ENCODE results near the gene FAT3. TPM values are rescaled to one million over a fixed set of nuclear protein-coding genes. Genes with fewer than 3 reads are reported as not detected.

FAT3 gene
- total RNA-seq, 4 donors from 2014 or later: 0.11 to 2.0 (median 0.18) TPM

DNA sequence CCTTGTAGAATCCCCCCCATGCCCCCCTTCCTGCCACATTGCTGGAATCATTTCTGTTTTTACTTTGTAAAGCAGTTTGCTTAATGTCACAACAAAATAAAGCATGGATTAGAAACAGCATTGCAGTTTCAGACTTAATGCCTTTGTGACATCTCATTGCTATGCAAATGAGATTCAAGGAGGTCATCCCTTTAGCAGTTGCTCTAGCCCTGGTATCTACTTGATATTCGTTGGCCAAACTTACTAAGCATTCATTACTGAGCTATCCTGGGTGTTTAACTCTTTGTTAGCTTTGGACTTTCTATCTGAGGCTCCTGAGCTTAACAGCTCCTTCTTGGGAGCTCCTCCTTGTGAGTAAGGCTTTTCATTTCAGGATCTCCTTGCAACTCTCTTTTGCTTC lies 16.3 kb downstream of the FAT3 start:
- Histone ChIP-seq H3K9me3 (no peaks in the 10 kb centered on the region), H3K27ac (no peak overlapping the region), H3K4me3 (replicated peaks in 1 of 3) (no peak overlapping the region), H3K4me1 (no peaks in the 10 kb centered on the region), H3K36me3 (no peaks in the 10 kb centered on the region), H3K27me3 (no peaks in the 10 kb centered on the region)
- intact Hi-C loops (cut with DNase I): no loop called here
- TF ChIP-seq CTCF (IDR thresholded peaks at IDR 0.05) (no peak), POLR2A (IDR thresholded peaks at IDR 0.05) (no peak)
- no peak for DNase-seq
- WGBS, 2 donors: 15 to 26% methylated on average over 1 of the region's 1 CpG

DNA sequence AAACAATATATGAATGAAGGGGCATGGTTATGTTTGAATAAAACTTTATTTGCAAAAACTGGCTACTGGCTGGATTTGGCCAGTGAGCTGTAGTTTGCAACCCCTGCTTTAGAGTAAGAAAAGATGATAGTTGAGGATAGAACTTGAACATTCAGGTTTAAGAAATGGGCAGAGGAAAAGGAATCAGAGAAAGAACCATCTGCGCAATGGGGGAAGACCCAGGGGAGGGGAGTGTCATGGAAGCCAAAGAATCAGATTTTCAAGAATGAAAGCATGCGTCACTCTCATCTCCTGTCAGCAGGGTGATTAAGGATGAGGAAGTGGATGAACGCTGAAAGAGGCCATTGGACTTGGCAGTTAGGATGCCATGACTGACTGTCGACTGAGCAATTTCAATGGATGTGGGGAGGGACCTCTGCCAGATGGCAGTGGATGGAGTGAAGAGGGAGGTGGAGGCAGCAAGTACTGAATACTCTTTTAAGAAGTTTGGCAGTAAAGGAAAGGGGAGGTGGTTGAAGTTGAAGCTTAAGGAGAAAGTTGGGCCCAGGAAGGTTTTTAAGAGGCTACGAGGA lies 21.2 kb downstream of the FAT3 start:
- TF ChIP-seq POLR2A (IDR thresholded peaks at IDR 0.05) (no peak), CTCF (IDR thresholded peaks at IDR 0.05) (no peak)
- no peaks in the 10 kb centered on the region for H3K36me3 ChIP-seq
- H3K4me1 ChIP-seq: no peaks in the 10 kb centered on the region
- no peak for DNase-seq
- H3K27ac ChIP-seq: no peak overlapping the region
- WGBS, 2 donors: 86 to 91% methylated on average over 5 of the region's 5 CpGs
- no peak overlapping the region for H3K4me3 ChIP-seq (replicated peaks in 1 of 3)
- H3K9me3 ChIP-seq: no peaks in the 10 kb centered on the region
- no peaks in the 10 kb centered on the region for H3K27me3 ChIP-seq
- intact Hi-C loops (cut with DNase I): no loop called here

- Histone ChIP-seq H3K4me1 (no peaks in the 10 kb centered on the region), H3K27ac (no peak overlapping the region), H3K36me3 (no peaks in the 10 kb centered on the region), H3K9me3 (no peaks in the 10 kb centered on the region), H3K27me3 (no peaks in the 10 kb centered on the region), H3K4me3 (replicated peaks in 1 of 3) (no peak overlapping the region)
- DNase-seq: no peak
- TF ChIP-seq POLR2A (IDR thresholded peaks at IDR 0.05) (no peak), CTCF (IDR thresholded peaks at IDR 0.05) (no peak)
- intact Hi-C loops (cut with DNase I): no loop called here
Measured at GRCh38 chr11:92246630-92247029, 22.0 kb downstream of the FAT3 start.

GRCh38 chr11:92249156-92249753 lies 24.6 kb downstream of the FAT3 start:
- H3K27ac ChIP-seq: no peak overlapping the region
- TF ChIP-seq CTCF (IDR thresholded peaks at IDR 0.05): no peak
- TF ChIP-seq POLR2A (IDR thresholded peaks at IDR 0.05): no peak
- intact Hi-C loops (cut with DNase I): no loop called here
- 70 to 72% methylated on average over 7 of the region's 7 CpGs for WGBS, 2 donors
- no peaks in the 10 kb centered on the region for H3K4me1 ChIP-seq
- H3K36me3 ChIP-seq: no peaks in the 10 kb centered on the region
- DNase-seq: no peak
- no peak overlapping the region for H3K4me3 ChIP-seq (replicated peaks in 1 of 3)
- H3K9me3 ChIP-seq: no peaks in the 10 kb centered on the region
- no peaks in the 10 kb centered on the region for H3K27me3 ChIP-seq

GRCh38 chr11:92251980-92252379 lies 27.4 kb downstream of the FAT3 start:
- intact Hi-C loops (cut with DNase I): no loop called here
- H3K36me3 ChIP-seq: no peaks in the 10 kb centered on the region
- no peak for DNase-seq
- no peak for TF ChIP-seq POLR2A (IDR thresholded peaks at IDR 0.05)
- TF ChIP-seq CTCF (IDR thresholded peaks at IDR 0.05): no peak
- H3K4me3 ChIP-seq (replicated peaks in 1 of 3): no peak overlapping the region
- no peaks in the 10 kb centered on the region for H3K9me3 ChIP-seq
- H3K4me1 ChIP-seq: no peaks in the 10 kb centered on the region
- H3K27ac ChIP-seq: no peak overlapping the region
- WGBS, 2 donors: 87 to 88% methylated on average over 1 of the region's 1 CpG
- no peaks in the 10 kb centered on the region for H3K27me3 ChIP-seq

Data from thyroid gland (tissue), 4 donors.